HG02642 (cell line): ENCODE results near the gene PLXNA4.
"Not testable (repeated sequence)": the region's sequence is repeated elsewhere in the genome, so short reads cannot be mapped to it uniquely, and the experiment has no call there.

Experiments
- ATAC-seq: cut with Tn5 transposase; IDR thresholded peaks from one replicate; pipeline ENCODE4 v1.9.1; 2021; ENCODE audit warnings: mild to moderate bottlenecking; ENCODE audit not compliant: unreplicated experiment, poor library complexity

Gene PLXNA4

GRCh38 chr7:132202541-132202940, 373.7 kb downstream of the PLXNA4 start:
- ATAC-seq, result no peak

GRCh38 chr7:132200141-132200540, 376.1 kb downstream of the PLXNA4 start:
- no peak for ATAC-seq

- ATAC-seq, result no peak
Measured at GRCh38 chr7:132199626-132200025, 376.6 kb downstream of the PLXNA4 start.

- ATAC-seq, result no peak
Measured at GRCh38 chr7:132197772-132198171, 378.5 kb downstream of the PLXNA4 start.

- ATAC-seq, result no peak
Measured at GRCh38 chr7:132193898-132194297, 382.4 kb downstream of the PLXNA4 start.

- ATAC-seq, result no peak
Measured at GRCh38 chr7:132192809-132193208, 383.5 kb downstream of the PLXNA4 start.

GRCh38 chr7:132191418-132191817, 384.9 kb downstream of the PLXNA4 start:
- no peak for ATAC-seq

- ATAC-seq, result no peak
Measured at GRCh38 chr7:132190683-132191082, 385.6 kb downstream of the PLXNA4 start.

- ATAC-seq, result no peak
Measured at GRCh38 chr7:132189881-132190280, 386.4 kb downstream of the PLXNA4 start.

- ATAC-seq, result no peak
Measured at GRCh38 chr7:132187869-132188789, 388.1 kb downstream of the PLXNA4 start.

- ATAC-seq, result no peak
Measured at GRCh38 chr7:132187391-132187790, 388.9 kb downstream of the PLXNA4 start.

- ATAC-seq, result no peak
Measured at GRCh38 chr7:132185150-132185549, 391.1 kb downstream of the PLXNA4 start.

- ATAC-seq, result no peak
Measured at GRCh38 chr7:132183781-132184380, 392.4 kb downstream of the PLXNA4 start.

GRCh38 chr7:132182992-132183391, 393.3 kb downstream of the PLXNA4 start:
- ATAC-seq, result no peak

- ATAC-seq, result no peak
Measured at GRCh38 chr7:132181946-132182685, 394.2 kb downstream of the PLXNA4 start.

GRCh38 chr7:132181371-132181770, 394.9 kb downstream of the PLXNA4 start:
- no peak for ATAC-seq

GRCh38 chr7:132180481-132180880, 395.8 kb downstream of the PLXNA4 start:
- ATAC-seq, result no peak

GRCh38 chr7:132179681-132180080, 396.6 kb downstream of the PLXNA4 start:
- ATAC-seq, result no peak

GRCh38 chr7:132179080-132179430, 397.2 kb downstream of the PLXNA4 start:
- ATAC-seq, result no peak

- not testable (repeated sequence) for ATAC-seq
Measured at GRCh38 chr7:132178402-132179079, 397.7 kb downstream of the PLXNA4 start.
